Neural progenitor cell (in vitro differentiated cells): ENCODE data around the gene FSTL1. TPM values are rescaled to one million over a fixed set of nuclear protein-coding genes. Genes with fewer than 3 reads are reported as not detected.

Experiments
- DNase-seq: peaks from one replicate; pipeline ENCODE4 v3.0.0-alpha.2; 2016; ENCODE audit warnings: low spot score
- H2AFZ ChIP-seq: fragments of 200-600 bp; sonication (generic); replicated peaks from 2 replicates; pipeline ENCODE4 v1.6.1; 2016; ENCODE audit warnings: antibody characterized with exemption
- H3F3A ChIP-seq: fragments of 200-600 bp; sonication (generic); 2 replicates; pipeline ENCODE4 v1.6.1; 2016; ENCODE audit warnings: antibody characterized with exemption, low read depth
- H3K27ac ChIP-seq: fragments of 200-600 bp; sonication (generic); 2 replicates; pipeline ENCODE4 v1.5.1; 2016; ENCODE audit warnings: mild to moderate bottlenecking
- H3K27me3 ChIP-seq: fragments of 200-600 bp; sonication (generic); 2 replicates; pipeline ENCODE4 v1.6.1; 2016; ENCODE audit warnings: mild to moderate bottlenecking, moderate library complexity
- H3K36me3 ChIP-seq: fragments of 200-600 bp; sonication (generic); 2 replicates; pipeline ENCODE4 v1.5.1; 2016
- H3K4me1 ChIP-seq: fragments of 200-600 bp; sonication (generic); 2 replicates; pipeline ENCODE4 v1.6.1; 2016; ENCODE audit warnings: mixed run types
- H3K4me2 ChIP-seq: fragments of 200-600 bp; sonication (generic); 2 replicates; pipeline ENCODE4 v1.6.1; 2016
- H3K4me3 ChIP-seq: fragments of 200-600 bp; sonication (generic); 2 replicates; pipeline ENCODE4 v1.5.1; 2016
- H3K79me2 ChIP-seq: fragments of 200-600 bp; sonication (generic); 2 replicates; pipeline ENCODE4 v1.6.1; 2016; ENCODE audit warnings: low read depth
- H3K9ac ChIP-seq: fragments of 200-600 bp; sonication (generic); 2 replicates; pipeline ENCODE4 v1.6.1; 2016
- H3K9me3 ChIP-seq: fragments of 200-600 bp; sonication (generic); 2 replicates; pipeline ENCODE4 v1.5.1; 2016; ENCODE audit warnings: low read depth
- H4K20me1 ChIP-seq: fragments of 200-600 bp; sonication (generic); 2 replicates; pipeline ENCODE4 v1.6.1; 2016; ENCODE audit warnings: low read depth
- H3K27ac Mint-ChIP-seq: 3 replicates; pipeline ENCODE4 v1.8.0; 2021; ENCODE audit warnings: mixed read lengths
- H3K27me3 Mint-ChIP-seq: 2 replicates; pipeline ENCODE4 v1.8.0; 2022; ENCODE audit warnings: low read depth, mild to moderate bottlenecking, inconsistent platforms, moderate library complexity, mixed read lengths; ENCODE audit not compliant: insufficient read depth
- H3K36me3 Mint-ChIP-seq: 3 replicates; pipeline ENCODE4 v1.8.0; 2021; ENCODE audit warnings: mixed read lengths
- H3K4me1 Mint-ChIP-seq: 3 replicates; pipeline ENCODE4 v1.8.0; 2021; ENCODE audit warnings: mixed read lengths
- H3K4me3 Mint-ChIP-seq: 3 replicates; pipeline ENCODE4 v1.8.0; 2021; ENCODE audit warnings: mild to moderate bottlenecking, moderate library complexity, mixed read lengths
- H3K9me3 Mint-ChIP-seq: 3 replicates; pipeline ENCODE4 v1.8.0; 2020; ENCODE audit warnings: mixed read lengths
- EZH2 ChIP-seq: fragments of 200-600 bp; sonication (generic); IDR thresholded peaks from 2 replicates; pipeline ENCODE4 v1.6.1; 2017; ENCODE audit warnings: antibody characterized with exemption, mild to moderate bottlenecking, moderate library complexity
- EZH2phosphoT487 ChIP-seq: fragments of 200-600 bp; sonication (generic); IDR thresholded peaks from 2 replicates; pipeline ENCODE4 v1.6.1; 2017; ENCODE audit warnings: antibody characterized with exemption
- total RNA-seq: library from RNA; depleted of rRNA; stranded (reverse); fragments of >200 nt; gene quantifications from 2 replicates; pipeline ENCODE4 v1.2.3, GENCODE V29; 2015; ENCODE audit warnings: low replicate concordance
- TF ChIP-seq, protein P1 (sequence below): fragments of 200-600 bp; sonication (generic); IDR thresholded peaks from 2 replicates; pipeline ENCODE4 v1.5.1; 2017; ENCODE audit warnings: antibody characterized with exemption, mild to moderate bottlenecking

Gene FSTL1
- total RNA-seq, 1 donor from 2014 or later: 327 TPM

DNA sequence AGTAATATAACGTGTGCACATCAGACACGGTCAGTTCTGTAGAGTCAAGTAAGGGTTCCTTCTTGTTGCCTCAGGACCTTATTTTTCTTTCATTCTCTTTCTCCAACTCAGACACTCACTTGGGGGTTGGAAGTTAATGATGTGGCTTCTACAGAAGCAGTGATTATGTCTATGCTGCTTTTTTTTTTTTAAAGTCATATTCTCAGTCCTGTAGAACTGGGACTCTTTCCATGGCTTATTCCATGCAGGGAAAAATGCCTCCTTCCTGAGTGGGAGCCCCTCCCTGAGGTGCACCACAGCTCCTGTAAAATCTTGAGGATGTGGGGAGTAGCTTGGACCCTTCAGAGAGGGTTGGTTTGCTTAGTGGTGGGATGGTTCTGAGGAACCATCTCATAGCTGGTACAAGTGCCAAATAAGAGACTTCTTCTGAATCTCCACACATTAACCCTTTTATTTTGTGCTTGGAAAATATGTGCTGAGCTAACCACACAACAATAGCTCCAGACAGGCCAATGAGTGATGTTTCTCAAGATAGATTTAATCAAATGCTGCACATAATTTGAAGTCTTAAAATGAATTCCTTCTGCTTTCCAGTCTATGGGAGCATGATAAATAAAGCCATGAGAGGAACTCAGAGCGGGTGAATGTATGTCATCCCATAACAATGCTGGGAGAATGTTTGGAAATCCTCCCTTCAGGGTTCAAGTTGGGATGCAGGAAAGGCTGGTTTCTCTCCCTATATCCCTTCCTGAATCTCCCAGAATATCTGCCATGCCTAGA is 23.3 kb upstream of the FSTL1 start:
- Mint-ChIP-seq H3K9me3 (peaks cover 2% of the 10 kb centered on the region), H3K27me3 (peaks cover 2% of the 10 kb centered on the region), H3K36me3 (no peaks in the 10 kb centered on the region), H3K4me3 (no peak overlapping the region), H3K4me1 (peaks cover 22% of the 10 kb centered on the region), H3K27ac (no peak overlapping the region)
- TF ChIP-seq EZH2phosphoT487 (no peak), EZH2 (no peak)
- TF ChIP-seq, protein P1, sequence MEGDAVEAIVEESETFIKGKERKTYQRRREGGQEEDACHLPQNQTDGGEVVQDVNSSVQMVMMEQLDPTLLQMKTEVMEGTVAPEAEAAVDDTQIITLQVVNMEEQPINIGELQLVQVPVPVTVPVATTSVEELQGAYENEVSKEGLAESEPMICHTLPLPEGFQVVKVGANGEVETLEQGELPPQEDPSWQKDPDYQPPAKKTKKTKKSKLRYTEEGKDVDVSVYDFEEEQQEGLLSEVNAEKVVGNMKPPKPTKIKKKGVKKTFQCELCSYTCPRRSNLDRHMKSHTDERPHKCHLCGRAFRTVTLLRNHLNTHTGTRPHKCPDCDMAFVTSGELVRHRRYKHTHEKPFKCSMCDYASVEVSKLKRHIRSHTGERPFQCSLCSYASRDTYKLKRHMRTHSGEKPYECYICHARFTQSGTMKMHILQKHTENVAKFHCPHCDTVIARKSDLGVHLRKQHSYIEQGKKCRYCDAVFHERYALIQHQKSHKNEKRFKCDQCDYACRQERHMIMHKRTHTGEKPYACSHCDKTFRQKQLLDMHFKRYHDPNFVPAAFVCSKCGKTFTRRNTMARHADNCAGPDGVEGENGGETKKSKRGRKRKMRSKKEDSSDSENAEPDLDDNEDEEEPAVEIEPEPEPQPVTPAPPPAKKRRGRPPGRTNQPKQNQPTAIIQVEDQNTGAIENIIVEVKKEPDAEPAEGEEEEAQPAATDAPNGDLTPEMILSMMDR: no peak
- Histone ChIP-seq H3K4me3 (no peak overlapping the region), H2AFZ (no peak overlapping the region), H3K27me3 (no peaks in the 10 kb centered on the region), H3K4me2 (no peak overlapping the region), H3K4me1 (peaks cover 23% of the 10 kb centered on the region), H3F3A (peaks cover 10% of the 10 kb centered on the region), H3K9ac (no peak overlapping the region), H3K79me2 (no peaks in the 10 kb centered on the region), H3K27ac (no peak overlapping the region), H4K20me1 (no peaks in the 10 kb centered on the region), H3K36me3 (no peaks in the 10 kb centered on the region), H3K9me3 (no peaks in the 10 kb centered on the region)
- DNase-seq: no peak

- H3K27me3 Mint-ChIP-seq: peaks cover 2% of the 10 kb centered on the region
- Histone ChIP-seq H3F3A (peaks cover 10% of the 10 kb centered on the region), H4K20me1 (no peaks in the 10 kb centered on the region), H3K4me2 (no peak overlapping the region), H3K79me2 (no peaks in the 10 kb centered on the region), H3K9ac (no peak overlapping the region), H3K27me3 (no peaks in the 10 kb centered on the region), H3K27ac (no peak overlapping the region), H3K4me1 (peaks cover 25% of the 10 kb centered on the region), H2AFZ (no peak overlapping the region), H3K9me3 (no peaks in the 10 kb centered on the region), H3K4me3 (no peak overlapping the region), H3K36me3 (no peaks in the 10 kb centered on the region)
- H3K27ac Mint-ChIP-seq: no peak overlapping the region
- H3K36me3 Mint-ChIP-seq: no peaks in the 10 kb centered on the region
- DNase-seq: no peak
- H3K4me3 Mint-ChIP-seq: no peak overlapping the region
- H3K9me3 Mint-ChIP-seq: peaks cover 2% of the 10 kb centered on the region
- TF ChIP-seq EZH2phosphoT487 (no peak), EZH2 (no peak)
- TF ChIP-seq, protein P1: no peak
- H3K4me1 Mint-ChIP-seq: peaks cover 22% of the 10 kb centered on the region
Observed at GRCh38 chr3:120473389-120473788, 22.6 kb upstream of the FSTL1 start.

GRCh38 chr3:120472121-120472844 is 21.5 kb upstream of the FSTL1 start:
- no peak overlapping the region for H3K27ac Mint-ChIP-seq
- peaks cover 18% of the 10 kb centered on the region for H3K4me1 ChIP-seq
- H3K9me3 Mint-ChIP-seq: peaks cover 2% of the 10 kb centered on the region
- no peaks in the 10 kb centered on the region for H3K36me3 ChIP-seq
- H3K4me1 Mint-ChIP-seq: peaks cover 14% of the 10 kb centered on the region
- H3F3A ChIP-seq: peaks cover 10% of the 10 kb centered on the region
- no peak for TF ChIP-seq EZH2phosphoT487
- TF ChIP-seq, protein P1: no peak
- no peak for TF ChIP-seq EZH2
- no peak overlapping the region for H3K4me2 ChIP-seq
- no peaks in the 10 kb centered on the region for H3K79me2 ChIP-seq
- DNase-seq: no peak
- no peaks in the 10 kb centered on the region for H4K20me1 ChIP-seq
- H3K27me3 ChIP-seq: no peaks in the 10 kb centered on the region
- no peak overlapping the region for H2AFZ ChIP-seq
- no peak overlapping the region for H3K27ac ChIP-seq
- H3K9me3 ChIP-seq: no peaks in the 10 kb centered on the region
- H3K9ac ChIP-seq: no peak overlapping the region
- H3K27me3 Mint-ChIP-seq: peaks cover 2% of the 10 kb centered on the region
- H3K36me3 Mint-ChIP-seq: no peaks in the 10 kb centered on the region
- no peak overlapping the region for H3K4me3 ChIP-seq
- H3K4me3 Mint-ChIP-seq: no peak overlapping the region
